SIG-M5 (cell line): ENCODE data around the gene ARHGAP8.
"Not testable (repeated sequence)": the region's sequence is repeated elsewhere in the genome, so short reads cannot be mapped to it uniquely, and the experiment has no call there.

ENCODE experiments used
- DNase-seq: peaks from one replicate; lab custom pipeline; 2025; lab: John Stamatoyannopoulos, UW

The ARHGAP8 gene

GRCh38 chr22:44773082-44773481 is 20.7 kb downstream of the ARHGAP8 start:
- no peak for DNase-seq

- DNase-seq: no peak
Observed at GRCh38 chr22:44775862-44776261, 23.5 kb downstream of the ARHGAP8 start.

- DNase-seq: no peak
Observed at GRCh38 chr22:44776605-44777363, 24.4 kb downstream of the ARHGAP8 start.

- no peak for DNase-seq
Observed at GRCh38 chr22:44777364-44777755, 25.0 kb downstream of the ARHGAP8 start.

GRCh38 chr22:44780876-44781449 is 28.6 kb downstream of the ARHGAP8 start:
- no peak for DNase-seq

- DNase-seq: no peak
Observed at GRCh38 chr22:44782363-44782963, 30.1 kb downstream of the ARHGAP8 start.

- DNase-seq: no peak
Observed at GRCh38 chr22:44783091-44783490, 30.7 kb downstream of the ARHGAP8 start.

GRCh38 chr22:44783581-44783980 is 31.2 kb downstream of the ARHGAP8 start:
- DNase-seq: no peak

GRCh38 chr22:44786136-44786535 is 33.8 kb downstream of the ARHGAP8 start:
- DNase-seq: no peak

GRCh38 chr22:44786610-44787009 is 34.2 kb downstream of the ARHGAP8 start:
- DNase-seq: no peak

- DNase-seq: no peak
Observed at GRCh38 chr22:44787832-44788231, 35.5 kb downstream of the ARHGAP8 start.

GRCh38 chr22:44793106-44793505 is 40.7 kb downstream of the ARHGAP8 start:
- no peak for DNase-seq

- no peak for DNase-seq
Observed at GRCh38 chr22:44793506-44794172, 41.3 kb downstream of the ARHGAP8 start.

GRCh38 chr22:44795701-44796630 is 43.6 kb downstream of the ARHGAP8 start:
- DNase-seq: no peak

GRCh38 chr22:44797181-44797725 is 44.9 kb downstream of the ARHGAP8 start:
- no peak for DNase-seq

- DNase-seq: no peak
Observed at GRCh38 chr22:44799077-44799945, 46.9 kb downstream of the ARHGAP8 start.

- DNase-seq: not testable (repeated sequence)
Observed at GRCh38 chr22:44799946-44800634, 47.7 kb downstream of the ARHGAP8 start.

- no peak for DNase-seq
Observed at GRCh38 chr22:44801476-44801875, 49.1 kb downstream of the ARHGAP8 start.

GRCh38 chr22:44802071-44802700 is 49.8 kb downstream of the ARHGAP8 start:
- no peak for DNase-seq
